HG02943 (cell line): ENCODE results near the gene EMP3.
"Not testable (repeated sequence)": the region's sequence is repeated elsewhere in the genome, so short reads cannot be mapped to it uniquely, and the experiment has no call there.

Source experiments
- ATAC-seq: cut with Tn5 transposase; IDR thresholded peaks from one replicate; pipeline ENCODE4 v1.9.1; 2021; ENCODE audit warnings: mild to moderate bottlenecking, low read depth, moderate library complexity; ENCODE audit not compliant: unreplicated experiment

EMP3 gene

GRCh38 chr19:48315712-48316111 is 9.6 kb upstream of the EMP3 start:
- no peak for ATAC-seq

- ATAC-seq: not testable (repeated sequence)
Observed at GRCh38 chr19:48317708-48317960, 7.7 kb upstream of the EMP3 start.

DNA sequence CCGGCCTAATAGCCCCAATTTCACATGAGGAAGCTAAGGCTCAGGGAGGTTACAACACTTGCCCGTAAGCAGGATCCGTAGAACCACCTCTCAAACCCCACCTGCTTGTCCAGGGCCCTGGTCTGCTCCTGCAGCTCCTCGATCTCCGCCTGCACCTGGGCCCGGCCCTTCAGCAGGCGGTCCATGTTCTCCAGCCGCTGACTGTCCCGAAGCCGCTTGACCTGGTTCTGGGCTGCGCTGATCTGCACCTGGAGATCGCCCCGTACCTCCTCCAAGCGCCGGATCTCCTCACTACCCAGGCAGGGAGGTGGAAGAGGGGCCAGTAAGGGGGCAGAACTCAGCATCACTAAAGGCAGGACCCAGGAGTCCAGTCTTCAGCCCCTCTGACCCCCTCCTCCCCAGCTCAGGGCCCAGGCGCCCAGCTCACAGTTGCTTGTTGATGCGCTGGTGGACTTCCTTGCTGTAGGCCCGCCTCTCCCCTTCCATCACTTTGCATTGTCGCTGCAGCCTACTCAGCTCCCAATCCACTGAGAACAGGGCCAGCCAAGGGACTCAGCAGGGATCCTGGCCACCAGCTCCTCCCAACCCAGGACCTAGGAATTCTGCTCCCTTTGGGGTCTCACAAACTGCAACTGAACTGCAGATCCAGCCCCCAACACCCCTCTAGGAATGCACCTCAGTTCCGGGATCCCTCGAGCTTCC is 6.9 kb upstream of the EMP3 start:
- no peak for ATAC-seq

GRCh38 chr19:48319647-48320541 is 5.5 kb upstream of the EMP3 start:
- ATAC-seq: no peak

DNA sequence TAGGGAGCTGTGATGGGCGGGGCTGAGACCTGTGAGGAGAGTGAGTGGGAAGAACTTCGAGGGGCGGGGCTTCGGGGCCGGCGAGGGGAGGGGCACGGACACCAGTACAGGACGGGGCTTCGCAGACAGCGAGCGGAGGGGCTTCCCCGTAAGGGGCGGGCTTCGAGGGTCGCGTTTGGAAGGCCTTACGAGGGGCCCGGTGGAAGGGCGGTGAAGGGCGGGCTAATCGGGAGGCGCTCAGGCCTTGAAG is 4.1 kb upstream of the EMP3 start:
- peak; percentile 38 for ATAC-seq

DNA sequence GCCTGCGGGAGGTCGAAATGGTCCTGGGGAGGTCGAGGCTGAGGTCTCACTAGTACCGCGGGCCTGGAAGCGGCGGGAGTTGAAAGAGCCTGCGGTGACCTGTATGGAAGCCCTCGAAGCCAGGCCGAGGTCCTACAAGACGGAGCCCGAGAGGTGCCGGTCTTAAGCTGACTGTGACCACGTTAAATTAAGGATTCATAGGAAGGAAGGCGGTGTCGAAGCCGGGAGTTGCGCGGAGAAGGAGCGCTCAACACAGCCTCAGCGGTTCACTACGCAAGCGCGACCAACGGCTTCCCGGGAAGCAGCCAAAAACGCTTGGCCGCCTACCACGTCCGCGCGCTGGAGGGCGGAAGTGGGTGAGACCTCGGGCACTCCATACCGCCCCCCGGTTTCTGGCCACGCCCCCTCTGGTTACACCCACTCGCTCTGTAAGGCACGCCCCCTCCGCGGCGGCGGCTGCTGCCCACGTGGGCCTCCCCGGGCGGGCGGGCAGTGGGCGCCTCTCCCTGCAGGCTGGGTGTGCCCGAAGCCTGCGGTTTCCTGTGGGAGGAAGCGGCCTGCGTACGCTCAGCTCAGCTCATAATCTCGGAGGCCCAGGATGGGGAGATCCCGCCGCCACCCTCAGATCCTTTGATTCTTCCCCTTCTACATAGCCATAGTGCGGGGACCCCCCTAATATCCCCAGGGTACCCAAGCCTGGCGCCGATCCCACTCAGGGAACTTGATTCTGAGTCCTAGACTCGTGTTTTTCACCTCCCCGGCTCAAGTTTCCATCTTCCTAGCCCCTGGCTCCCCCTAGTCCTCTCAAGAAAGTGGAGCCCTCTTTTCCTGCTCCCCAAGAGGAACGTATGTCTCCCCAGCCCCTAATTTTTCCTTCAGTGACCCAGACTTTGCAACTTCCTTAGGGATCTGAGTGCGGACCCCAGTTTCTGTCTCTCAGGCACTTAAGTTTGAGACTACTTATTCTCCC is 3.4 kb upstream of the EMP3 start:
- peak; percentile 65 for ATAC-seq

DNA sequence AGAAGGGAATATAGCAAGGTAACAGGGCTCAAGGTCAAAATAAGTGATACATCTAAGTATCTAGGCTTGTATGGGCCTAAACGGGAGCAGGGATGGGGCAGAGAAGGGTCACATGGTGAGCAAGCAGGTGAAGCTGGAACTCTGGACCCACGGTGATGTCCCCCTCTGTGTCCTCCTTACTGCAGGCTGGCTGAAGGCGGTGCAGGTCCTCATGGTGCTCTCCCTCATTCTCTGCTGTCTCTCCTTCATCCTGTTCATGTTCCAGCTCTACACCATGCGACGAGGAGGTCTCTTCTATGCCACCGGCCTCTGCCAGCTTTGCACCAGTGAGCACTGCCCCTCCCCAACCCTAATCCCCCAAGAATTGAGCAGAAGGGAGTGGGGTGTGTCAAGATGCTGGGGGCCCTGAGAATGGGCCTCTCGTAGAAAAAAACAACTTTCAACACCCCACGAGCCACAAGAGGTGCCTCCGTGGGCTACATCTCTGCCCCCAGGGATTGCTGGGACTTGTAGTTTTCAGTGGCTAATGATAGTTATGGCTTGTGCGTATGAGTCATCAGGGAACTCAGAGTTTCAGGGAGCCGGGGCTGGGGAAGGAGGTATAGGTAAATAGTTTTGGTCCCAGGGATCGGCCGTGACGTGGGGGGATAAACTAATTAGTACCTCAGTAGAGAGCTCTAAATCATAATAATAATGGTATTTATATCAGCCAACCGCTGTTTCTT is 4.0 kb downstream of the EMP3 start:
- ATAC-seq: no peak

- no peak for ATAC-seq
Observed at GRCh38 chr19:48330012-48330681, 4.8 kb downstream of the EMP3 start.

DNA sequence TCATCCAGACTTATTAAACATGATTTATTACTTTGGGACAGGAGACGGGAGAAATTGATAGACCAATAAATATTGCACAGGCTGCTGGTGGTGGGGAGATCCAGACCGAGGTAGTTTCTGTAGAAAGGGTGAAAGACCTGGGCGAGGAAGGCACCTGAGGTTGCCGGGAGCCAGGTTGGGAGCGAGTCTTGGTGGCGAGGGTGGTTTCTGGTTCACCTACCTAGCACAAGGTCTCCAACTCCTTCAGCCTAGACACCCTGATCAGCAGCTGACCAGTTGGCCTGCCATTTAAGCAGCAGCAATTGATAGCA is 7.0 kb downstream of the EMP3 start:
- no peak for ATAC-seq

- peak; percentile 56 for ATAC-seq
Observed at GRCh38 chr19:48332662-48333466, 7.5 kb downstream of the EMP3 start.

DNA sequence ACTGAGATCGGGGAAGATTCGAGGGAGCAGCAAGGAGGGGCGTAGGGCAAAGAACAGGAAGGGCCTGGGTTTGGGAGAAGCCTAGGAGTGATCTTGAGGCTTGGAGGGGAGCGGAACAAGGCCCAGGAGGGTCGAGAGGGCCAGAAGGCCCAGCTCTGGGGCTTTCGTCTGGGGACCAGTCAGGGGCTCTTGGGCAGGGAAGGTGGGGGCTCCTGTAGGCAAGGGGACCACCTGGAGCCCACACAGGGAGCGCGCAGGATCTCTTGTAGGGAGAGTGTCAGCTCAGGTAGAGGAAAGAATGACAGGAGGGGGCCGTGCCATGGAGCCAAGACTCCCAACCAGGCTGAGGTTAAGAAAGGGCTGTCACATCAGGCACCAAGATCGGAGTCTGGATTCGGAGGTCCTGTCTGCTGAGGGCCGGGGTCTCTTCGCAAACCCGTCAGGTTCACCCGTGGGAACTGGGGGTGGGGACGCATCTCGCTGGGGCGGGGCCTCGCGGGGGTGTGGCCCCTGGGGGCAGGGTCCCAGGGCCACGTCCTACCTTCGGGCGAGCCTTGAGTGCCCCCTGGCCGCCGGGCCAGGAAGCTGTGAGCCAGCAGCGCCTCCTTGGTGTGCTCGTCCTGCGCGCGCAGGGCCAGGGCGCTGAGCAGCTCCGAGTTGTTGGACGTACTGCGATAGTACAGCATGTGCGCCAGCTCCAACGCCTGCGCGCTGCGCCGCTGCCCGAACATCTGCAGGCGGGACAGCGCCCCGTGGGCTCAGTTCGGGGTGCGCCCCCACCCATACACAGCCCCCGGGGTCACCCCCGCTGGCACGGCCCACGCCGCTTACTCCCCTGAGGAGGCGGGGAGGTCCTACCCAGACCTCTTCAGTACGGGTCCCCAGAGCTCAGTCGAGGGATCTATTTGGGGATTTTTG is 8.4 kb downstream of the EMP3 start:
- ATAC-seq: peak; percentile 48

DNA sequence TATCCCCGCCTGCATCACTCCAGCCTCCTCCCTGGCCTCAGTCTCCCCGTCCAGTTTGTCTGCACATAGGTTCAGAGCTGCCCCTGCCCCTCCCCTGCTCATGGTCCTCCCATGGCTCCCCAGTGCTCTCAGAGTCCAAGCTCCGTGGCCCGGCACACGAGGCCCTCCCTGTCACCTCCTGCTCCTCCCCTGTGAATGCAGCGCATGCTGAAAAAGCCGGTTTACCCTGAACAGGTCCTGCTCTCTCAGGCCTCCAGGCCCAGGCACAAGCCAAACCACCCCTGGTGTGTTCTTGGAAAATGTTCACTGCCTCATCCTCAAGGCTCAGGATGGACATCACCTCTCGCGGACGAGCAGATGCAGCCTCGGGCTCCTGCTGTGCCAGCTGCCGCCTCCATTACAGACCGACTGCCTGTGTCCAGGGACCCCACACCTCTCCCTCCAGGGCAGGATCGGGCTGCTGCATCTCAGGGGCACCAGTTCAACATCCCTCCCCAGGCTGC is 13.0 kb downstream of the EMP3 start:
- no peak for ATAC-seq

GRCh38 chr19:48338802-48339503 is 13.6 kb downstream of the EMP3 start:
- no peak for ATAC-seq

DNA sequence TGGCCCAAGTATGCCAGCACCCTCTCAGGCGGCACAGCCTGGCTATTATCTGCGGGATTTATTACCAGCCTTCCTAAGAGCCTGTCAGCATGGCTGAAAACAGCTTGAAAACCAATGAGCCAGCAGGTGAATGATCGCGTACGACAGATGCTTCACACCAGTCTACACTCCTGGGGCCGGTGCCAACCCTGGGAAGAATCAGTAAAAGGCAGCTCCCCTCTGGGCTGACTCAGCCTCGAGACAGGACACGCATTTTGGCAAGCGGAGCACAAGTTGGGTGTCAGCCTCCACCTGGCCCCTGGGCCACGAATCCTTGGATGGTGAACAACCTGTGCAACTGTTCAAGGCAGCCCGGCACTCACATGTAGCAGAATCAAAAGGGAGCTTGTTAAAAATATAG is 15.6 kb downstream of the EMP3 start:
- ATAC-seq: no peak

- no peak for ATAC-seq
Observed at GRCh38 chr19:48341515-48342413, 16.4 kb downstream of the EMP3 start.

GRCh38 chr19:48342414-48342738 is 17.0 kb downstream of the EMP3 start:
- no peak for ATAC-seq
